GM12878 (cell line): ENCODE data around the gene PHLDA3. TPM values are rescaled to one million over a fixed set of nuclear protein-coding genes. Genes with fewer than 3 reads are reported as not detected.

Experiments
- ATAC-seq: fragments of 200-7000 bp; cut with Tn5 transposase; 3 replicates; pipeline ENCODE4 v1.9.1; 2020; ENCODE audit warnings: mild to moderate bottlenecking, moderate library complexity
- BruUV-seq: library from RNA; stranded (reverse); fragments of 400-500 nt; replicated peaks from 2 replicates; lab custom pipeline; 2021; lab: Mats Ljungman, UMichigan
- CTCF ChIA-PET: fragments of 300-600 bp; sonication (Branson Sonifier 250); formaldehyde crosslinking; extraction: SDS; loops from one replicate; lab custom pipeline; 2021; ENCODE audit warnings: inconsistent platforms; lab: Yijun Ruan, JAX
- POLR2A ChIA-PET: fragments of 350-600 bp; formaldehyde crosslinking; extraction: SDS; loops from one replicate; lab custom pipeline; 2021; ENCODE audit warnings: inconsistent platforms; lab: Charles Lee
- RAD21 ChIA-PET: fragments of 300-600 bp; sonication (Branson Sonifier 250); formaldehyde crosslinking; loops from one replicate; lab custom pipeline; 2023; ENCODE audit warnings: antibody characterized with exemption; ENCODE audit not compliant: unreplicated experiment; lab: Charles Lee
- SMC1A ChIA-PET: fragments of 300-600 bp; sonication (Branson Sonifier 250); formaldehyde crosslinking; loops from one replicate; lab custom pipeline; 2023; ENCODE audit not compliant: unreplicated experiment, uncharacterized antibody; lab: Charles Lee
- DNase-seq: peaks from one replicate; pipeline ENCODE4 v3.0.0-alpha.2; 2011; ENCODE audit warnings: low read depth, low spot score
- FAIRE-seq: peaks from 3 replicates; lab custom pipeline; 2011; peaks lifted over from hg19 to GRCh38; lab: Jason Lieb, UNC
- H2AFZ ChIP-seq: 2 replicates; pipeline ENCODE4 v1.6.0; 2011; ENCODE audit warnings: low read depth, low read length, control low read depth; ENCODE audit not compliant: control insufficient read depth
- H3K27ac ChIP-seq: 2 replicates; pipeline ENCODE4 v1.5.1; 2011; ENCODE audit warnings: control low read depth; ENCODE audit not compliant: control insufficient read depth, insufficient read depth
- H3K27me3 ChIP-seq, 2 experiments: replicated peaks in 1 of 2; 2 replicates each; pipeline versions ENCODE4 v1.6.0 to v1.6.1; 2011; ENCODE audit warnings: low read length in 1 of 2; ENCODE audit not compliant: control insufficient read depth in 2 of 2, insufficient read depth in 2 of 2
- H3K36me3 ChIP-seq, 2 experiments: 2 replicates each; pipeline ENCODE4 v1.5.1; 2011; ENCODE audit warnings: low read length in 1 of 2; ENCODE audit not compliant: control insufficient read depth in 2 of 2, insufficient read depth in 2 of 2
- H3K4me1 ChIP-seq: 2 replicates; pipeline ENCODE4 v1.6.1; 2011; ENCODE audit warnings: mild to moderate bottlenecking, low read length, moderate library complexity, mixed read lengths; ENCODE audit not compliant: control insufficient read depth, insufficient read depth
- H3K4me2 ChIP-seq: 2 replicates; pipeline ENCODE4 v1.6.0; 2011; ENCODE audit warnings: control low read depth; ENCODE audit not compliant: control insufficient read depth, insufficient read depth
- H3K4me3 ChIP-seq: fragments of 200-600 bp; sonication (generic); 2 replicates; pipeline ENCODE4 v1.5.1; 2016
- H3K79me2 ChIP-seq: 2 replicates; pipeline ENCODE4 v1.6.0; 2011; ENCODE audit warnings: low read length; ENCODE audit not compliant: control insufficient read depth, insufficient read depth
- H3K9ac ChIP-seq: 2 replicates; pipeline ENCODE4 v1.8.0; 2011; ENCODE audit warnings: low read length, control low read depth, mixed read lengths; ENCODE audit not compliant: control insufficient read depth, insufficient read depth
- H3K9me3 ChIP-seq: replicated peaks from 3 replicates; pipeline ENCODE4 v1.5.1; 2011; ENCODE audit warnings: mild to moderate bottlenecking, low read length; ENCODE audit not compliant: control insufficient read depth, insufficient read depth
- H4K20me1 ChIP-seq: 2 replicates; pipeline ENCODE4 v1.6.0; 2011; ENCODE audit not compliant: control insufficient read depth, insufficient read depth
- ASH2L ChIP-seq: fragments of 300-600, 200-600 bp; sonication (generic); IDR thresholded peaks from 2 replicates; pipeline ENCODE4 v1.6.1; 2017; ENCODE audit warnings: low read depth, mild to moderate bottlenecking, borderline replicate concordance
- BMI1 ChIP-seq: fragments of 450-650 bp; IDR thresholded peaks from 2 replicates; pipeline ENCODE4 v1.6.1; 2016; ENCODE audit warnings: mild to moderate bottlenecking, moderate library complexity, borderline replicate concordance
- CBX3 ChIP-seq: fragments of 200-600 bp; sonication (generic); IDR thresholded peaks from 2 replicates; pipeline ENCODE4 v1.6.1; 2016; ENCODE audit warnings: low read depth, borderline replicate concordance
- CREM ChIP-seq: IDR thresholded peaks from 2 replicates; pipeline ENCODE4 v1.6.1; 2014; ENCODE audit warnings: antibody characterized with exemption, low read depth
- ESRRA ChIP-seq: IDR thresholded peaks from 2 replicates; pipeline ENCODE4 v1.6.1; 2012; ENCODE audit warnings: mild to moderate bottlenecking, low read length, improper control_type of control experiment
- FOXK2 ChIP-seq: fragments of 450-650 bp; IDR thresholded peaks from 2 replicates; pipeline ENCODE4 v1.6.1; 2017; ENCODE audit warnings: mild to moderate bottlenecking, moderate library complexity
- GABPA ChIP-seq: IDR thresholded peaks from 2 replicates; pipeline ENCODE4 v1.6.1; 2014; ENCODE audit warnings: antibody characterized with exemption, low read depth, mild to moderate bottlenecking, inconsistent platforms
- KDM1A ChIP-seq: fragments of 200-600 bp; sonication (generic); IDR thresholded peaks from 2 replicates; pipeline ENCODE4 v1.6.1; 2016; ENCODE audit warnings: borderline replicate concordance
- MEF2A ChIP-seq: IDR thresholded peaks from 2 replicates; pipeline ENCODE4 v1.6.1; 2011; ENCODE audit warnings: low read depth, mild to moderate bottlenecking, low read length, moderate library complexity; ENCODE audit not compliant: insufficient read depth
- PML ChIP-seq: IDR thresholded peaks from 2 replicates; pipeline ENCODE4 v1.6.1; 2012; ENCODE audit warnings: low read length, inconsistent platforms
- POLR2A ChIP-seq: IDR thresholded peaks from 2 replicates; pipeline ENCODE4 v1.6.1; 2011; ENCODE audit warnings: low read depth, mild to moderate bottlenecking, low read length
- RAD51 ChIP-seq: fragments of 450-650 bp; IDR thresholded peaks from 2 replicates; pipeline ENCODE4 v1.6.1; 2016; ENCODE audit warnings: moderate library complexity, mild to moderate bottlenecking, inconsistent platforms
- SMC3 ChIP-seq: IDR thresholded peaks from 2 replicates; pipeline ENCODE4 v1.6.1; 2011; ENCODE audit warnings: low read length, improper control_type of control experiment, borderline replicate concordance
- SREBF2 ChIP-seq: IDR thresholded peaks from 2 replicates; pipeline ENCODE4 v1.6.1; 2012; ENCODE audit warnings: mild to moderate bottlenecking, low read length
- STAT3 ChIP-seq: IDR thresholded peaks from 2 replicates; pipeline ENCODE4 v1.6.1; 2011; ENCODE audit warnings: low read depth, low read length, improper control_type of control experiment
- WRNIP1 ChIP-seq: IDR thresholded peaks from 2 replicates; pipeline ENCODE4 v1.6.1; 2011; ENCODE audit warnings: low read depth, low read length, improper control_type of control experiment, borderline replicate concordance
- ZBED1 ChIP-seq: IDR thresholded peaks from 2 replicates; pipeline ENCODE4 v1.6.1; 2016; ENCODE audit warnings: borderline replicate concordance
- ZZZ3 ChIP-seq: IDR thresholded peaks from 2 replicates; pipeline ENCODE4 v1.6.1; 2011; ENCODE audit warnings: low read depth; ENCODE audit not compliant: control insufficient read depth, insufficient read length
- WGBS: methylation state at CpG from one replicate; pipeline ENCODE4 v1.1.6; 2016; ENCODE audit warnings: low lambda C conversion rate; ENCODE audit not compliant: insufficient replicate concordance, insufficient coverage; ENCODE audit errors: missing lambda C conversion rate; 5-methylcytosine and 5-hydroxymethylcytosine counted together
- in situ Hi-C: fragments of 300-500 bp; cut with MboI; formaldehyde crosslinking; loops from 9 replicates; pipeline ENCODE4 v1.14.3; 2018; ENCODE audit warnings: mixed read lengths
- intact Hi-C: fragments of 100-400 bp; cut with micrococcal nuclease; formaldehyde crosslinking; loops from one replicate; pipeline ENCODE4 v1.14.2; 2022; ENCODE audit not compliant: unreplicated experiment
- polyA plus RNA-seq, 11 experiments: library from polyadenylated mRNA; depleted of rRNA in 4 of 11; unstranded in 6 of 11; stranded (reverse) in 5 of 11; fragments of >200 nt; fragmentation: Nextera tagmentation in 4 of 11; fragmentation: Illumina TruSeq in 1 of 11; extraction: Ambion mirVana in 4 of 11; extraction: Trizol in 1 of 11; gene quantifications; 1 replicate in 1 of 11; 2 replicates in 10 of 11; pipeline versions ENCODE4 v1.2.1 to v1.2.3, GENCODE V29; 2011 to 2016; ENCODE audit warnings: inconsistent platforms in 2 of 11, missing spikeins in 2 of 11, low read depth in 1 of 11
- total RNA-seq, 4 experiments: library from RNA; depleted of rRNA in 3 of 4; stranded (reverse); fragments of >200 nt in 3 of 4; fragmentation: Illumina TruSeq in 1 of 4; extraction: Trizol in 1 of 4; gene quantifications; 2 replicates each; pipeline versions ENCODE4 v1.2.1 to v1.2.3, GENCODE V29; 2013 to 2021
- TF ChIP-seq, protein P1 (sequence below), 3 experiments: IDR thresholded peaks in 2 of 3; conservative IDR thresholded peaks in 1 of 3; 2 replicates each; pipeline ENCODE4 v1.5.1; 2011; ENCODE audit warnings: low read depth in 3 of 3, low read length in 3 of 3, mild to moderate bottlenecking in 3 of 3, control low read depth in 2 of 3, moderate library complexity in 2 of 3, inconsistent platforms in 1 of 3, mixed read lengths in 1 of 3; ENCODE audit not compliant: control insufficient read depth in 2 of 3, insufficient read depth in 1 of 3; ENCODE audit errors: extremely low read depth in 1 of 3

PHLDA3 gene
- total and polyA plus RNA-seq, 10 of the 15 experiments (the other 5 are each of a cell fraction or from before 2014, with no cell fraction given), result 0.60 to 57.4 (median 21.8) TPM

DNA sequence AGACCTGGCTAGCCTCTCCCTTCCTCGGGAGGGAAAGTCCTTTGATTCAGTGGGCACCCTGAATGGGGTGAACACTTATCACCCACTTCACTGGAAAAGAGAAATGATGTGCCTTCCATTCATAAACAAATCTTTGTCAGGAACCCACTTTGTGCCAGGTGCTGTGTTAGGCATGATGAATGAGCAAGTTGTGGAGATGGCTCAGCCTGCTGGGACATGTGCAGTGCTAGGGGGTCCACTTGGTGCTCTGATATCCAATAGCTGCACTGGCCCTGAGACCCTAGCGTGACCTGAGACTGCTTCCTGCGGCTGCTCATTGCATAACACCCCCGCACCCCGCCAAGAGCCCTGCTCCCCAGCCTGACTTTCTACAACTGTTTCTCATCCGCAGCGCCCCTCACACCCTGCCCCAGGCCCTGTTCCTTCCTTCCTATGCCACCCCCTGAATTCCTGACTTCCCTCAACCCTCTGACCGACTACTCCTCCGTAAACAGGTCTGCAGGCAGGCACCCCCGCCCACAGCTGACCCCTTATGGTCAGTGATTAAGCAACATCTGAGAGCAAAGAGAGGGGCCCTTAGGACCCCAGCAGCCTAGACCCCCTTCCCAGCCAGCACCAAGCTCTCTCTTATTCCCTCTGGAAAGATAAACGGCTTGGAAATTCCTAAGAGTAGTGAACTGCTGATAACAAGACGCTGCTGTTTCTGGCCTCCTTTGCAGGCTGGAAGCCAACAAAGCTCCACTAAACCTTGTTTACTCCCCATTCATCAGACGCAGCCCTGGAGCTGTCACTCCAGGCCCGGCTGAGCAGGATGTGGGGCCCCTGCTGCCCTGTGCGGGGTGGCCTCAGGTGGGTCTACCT is 25.0 kb upstream of the PHLDA3 start:
- BruUV-seq, result no TSS peak
- POLR2A ChIA-PET, result interaction anchor here (1.0 kb wide), 1 partner anchor 10 kb away, joined by 3 read pairs; no protein-coding TSS in a partner anchor
- RAD21 ChIA-PET, result no interaction called here
- intact Hi-C loops, result no loop called here
- Histone ChIP-seq H3K79me2 (no peaks in the 10 kb centered on the region), H3K27ac (no peak overlapping the region), H3K4me1 (no peaks in the 10 kb centered on the region), H3K27me3 (no peaks in the 10 kb centered on the region), H4K20me1 (no peaks in the 10 kb centered on the region), H3K4me2 (no peak overlapping the region), H3K4me3 (no peak overlapping the region), H3K36me3 (peaks cover 11 to 23% of the 10 kb centered on the region in 2 experiments; a peak in 3 of 4 replicates), H3K9ac (no peak overlapping the region), H3K9me3 (no peaks in the 10 kb centered on the region; the same call in 2 of the 3 replicates), H2AFZ (no peak overlapping the region)
- CTCF ChIA-PET, result interaction anchor here (1.3 to 13.1 kb wide), 4 partner anchors 12 to 46 kb away, joined by 3 to 144 read pairs (median 12); no protein-coding TSS in a partner anchor
- in situ Hi-C loops, result no loop called here
- FAIRE-seq (no peak), DNase-seq (no peak), ATAC-seq (no peak)
- 94% methylated on average over 15 of the region's 15 CpGs for WGBS
- TF ChIP-seq GABPA (no peak), CREM (no peak), WRNIP1 (no peak), ZZZ3 (no peak), ESRRA (no peak), CBX3 (no peak), POLR2A (no peak), ASH2L (no peak), RAD51 (no peak), STAT3 (no peak), PML (no peak), ZBED1 (no peak), KDM1A (no peak), BMI1 (no peak), SREBF2 (no peak), MEF2A (no peak), FOXK2 (no peak), SMC3 (no peak)
- TF ChIP-seq, protein P1, sequence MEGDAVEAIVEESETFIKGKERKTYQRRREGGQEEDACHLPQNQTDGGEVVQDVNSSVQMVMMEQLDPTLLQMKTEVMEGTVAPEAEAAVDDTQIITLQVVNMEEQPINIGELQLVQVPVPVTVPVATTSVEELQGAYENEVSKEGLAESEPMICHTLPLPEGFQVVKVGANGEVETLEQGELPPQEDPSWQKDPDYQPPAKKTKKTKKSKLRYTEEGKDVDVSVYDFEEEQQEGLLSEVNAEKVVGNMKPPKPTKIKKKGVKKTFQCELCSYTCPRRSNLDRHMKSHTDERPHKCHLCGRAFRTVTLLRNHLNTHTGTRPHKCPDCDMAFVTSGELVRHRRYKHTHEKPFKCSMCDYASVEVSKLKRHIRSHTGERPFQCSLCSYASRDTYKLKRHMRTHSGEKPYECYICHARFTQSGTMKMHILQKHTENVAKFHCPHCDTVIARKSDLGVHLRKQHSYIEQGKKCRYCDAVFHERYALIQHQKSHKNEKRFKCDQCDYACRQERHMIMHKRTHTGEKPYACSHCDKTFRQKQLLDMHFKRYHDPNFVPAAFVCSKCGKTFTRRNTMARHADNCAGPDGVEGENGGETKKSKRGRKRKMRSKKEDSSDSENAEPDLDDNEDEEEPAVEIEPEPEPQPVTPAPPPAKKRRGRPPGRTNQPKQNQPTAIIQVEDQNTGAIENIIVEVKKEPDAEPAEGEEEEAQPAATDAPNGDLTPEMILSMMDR (IDR thresholded peaks at IDR 0.05 in 2 of 3, conservative IDR thresholded peaks at IDR 0.05 in 1 of 3; ENCODE audit: control insufficient read depth in 2 of 3, extremely low read depth in 1 of 3, insufficient read depth in 1 of 3, low read depth in 3 of 3, low read length in 3 of 3), result no peak
- SMC1A ChIA-PET, result interaction anchor here (1.1 to 2.9 kb wide), 3 partner anchors 8 to 19 kb away, joined by 3 to 21 read pairs (median 4); no protein-coding TSS in a partner anchor
